Bronchial epithelial cell (primary cell): ENCODE results near the gene TST. TPM values are rescaled to one million over a fixed set of nuclear protein-coding genes. Genes with fewer than 3 reads are reported as not detected.

Experiments
- DNase-seq: peaks from one replicate; pipeline ENCODE4 v3.0.0-alpha.2; 2010; ENCODE audit warnings: low read depth
- FAIRE-seq: peaks from 2 replicates; lab custom pipeline; 2011; peaks lifted over from hg19 to GRCh38; lab: Jason Lieb, UNC
- H3K27me3 ChIP-seq: 2 replicates; pipeline ENCODE4 v1.5.1; 2011; ENCODE audit warnings: low read length; ENCODE audit not compliant: control insufficient read depth, insufficient read depth
- H3K36me3 ChIP-seq: 2 replicates; pipeline ENCODE4 v1.5.1; 2011; ENCODE audit warnings: low read length; ENCODE audit not compliant: control insufficient read depth, insufficient read depth
- H3K4me3 ChIP-seq: 2 replicates; pipeline ENCODE4 v1.5.1; 2011; ENCODE audit warnings: mild to moderate bottlenecking, low read depth, low read length, control low read depth
- total RNA-seq: library from RNA; depleted of rRNA; stranded (reverse); fragments of >200 nt; gene quantifications from 2 replicates; pipeline ENCODE4 v1.2.1, GENCODE V29; 2014
- TF ChIP-seq, protein P1 (sequence below): IDR thresholded peaks from 2 replicates; pipeline ENCODE4 v1.5.1; 2011; ENCODE audit warnings: mild to moderate bottlenecking, moderate library complexity, low read length, control low read depth, inconsistent platforms; ENCODE audit not compliant: insufficient read depth, severe bottlenecking

The TST gene
- total RNA-seq, 1 donor from 2014 or later, result 45.8 TPM

DNA sequence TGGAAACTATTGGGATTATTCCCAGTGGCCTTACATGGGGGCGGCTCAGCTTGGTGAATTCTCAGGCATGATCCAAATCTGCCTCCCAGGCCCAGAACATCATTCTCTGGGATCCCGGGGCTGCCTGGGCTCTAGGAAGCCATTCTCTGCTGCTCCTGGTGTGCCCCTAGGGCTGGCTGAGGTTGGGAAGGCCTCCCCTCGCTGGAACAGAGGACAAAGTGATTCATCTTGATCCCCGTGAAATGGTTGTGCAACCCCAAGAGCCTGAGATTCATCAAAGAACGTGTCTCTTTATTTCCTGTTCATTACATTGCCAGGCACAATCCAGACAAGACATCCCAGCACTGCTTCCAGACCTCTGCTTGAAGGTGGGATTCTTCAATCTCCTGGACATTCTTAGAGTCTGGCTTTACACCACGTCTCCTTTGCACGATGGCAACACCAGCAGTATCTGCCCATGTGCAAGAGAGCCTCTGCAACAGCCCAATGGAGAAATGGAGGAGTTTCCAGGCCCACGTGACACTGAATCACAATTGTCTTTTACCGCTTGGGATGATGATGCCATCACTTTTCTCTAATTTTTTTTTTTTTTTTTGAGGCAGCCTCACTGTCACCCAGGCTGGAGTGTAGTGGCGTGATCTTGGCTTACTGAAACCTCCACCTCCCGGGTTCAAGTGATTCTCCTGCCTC is 52.3 kb downstream of the TST start:
- FAIRE-seq (no peak), DNase-seq (peak; percentile 27)
- TF ChIP-seq, protein P1, sequence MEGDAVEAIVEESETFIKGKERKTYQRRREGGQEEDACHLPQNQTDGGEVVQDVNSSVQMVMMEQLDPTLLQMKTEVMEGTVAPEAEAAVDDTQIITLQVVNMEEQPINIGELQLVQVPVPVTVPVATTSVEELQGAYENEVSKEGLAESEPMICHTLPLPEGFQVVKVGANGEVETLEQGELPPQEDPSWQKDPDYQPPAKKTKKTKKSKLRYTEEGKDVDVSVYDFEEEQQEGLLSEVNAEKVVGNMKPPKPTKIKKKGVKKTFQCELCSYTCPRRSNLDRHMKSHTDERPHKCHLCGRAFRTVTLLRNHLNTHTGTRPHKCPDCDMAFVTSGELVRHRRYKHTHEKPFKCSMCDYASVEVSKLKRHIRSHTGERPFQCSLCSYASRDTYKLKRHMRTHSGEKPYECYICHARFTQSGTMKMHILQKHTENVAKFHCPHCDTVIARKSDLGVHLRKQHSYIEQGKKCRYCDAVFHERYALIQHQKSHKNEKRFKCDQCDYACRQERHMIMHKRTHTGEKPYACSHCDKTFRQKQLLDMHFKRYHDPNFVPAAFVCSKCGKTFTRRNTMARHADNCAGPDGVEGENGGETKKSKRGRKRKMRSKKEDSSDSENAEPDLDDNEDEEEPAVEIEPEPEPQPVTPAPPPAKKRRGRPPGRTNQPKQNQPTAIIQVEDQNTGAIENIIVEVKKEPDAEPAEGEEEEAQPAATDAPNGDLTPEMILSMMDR, result no peak
- H3K36me3 ChIP-seq, result no peaks in the 10 kb centered on the region
- H3K4me3 ChIP-seq, result no peak overlapping the region
- no peaks in the 10 kb centered on the region for H3K27me3 ChIP-seq

DNA sequence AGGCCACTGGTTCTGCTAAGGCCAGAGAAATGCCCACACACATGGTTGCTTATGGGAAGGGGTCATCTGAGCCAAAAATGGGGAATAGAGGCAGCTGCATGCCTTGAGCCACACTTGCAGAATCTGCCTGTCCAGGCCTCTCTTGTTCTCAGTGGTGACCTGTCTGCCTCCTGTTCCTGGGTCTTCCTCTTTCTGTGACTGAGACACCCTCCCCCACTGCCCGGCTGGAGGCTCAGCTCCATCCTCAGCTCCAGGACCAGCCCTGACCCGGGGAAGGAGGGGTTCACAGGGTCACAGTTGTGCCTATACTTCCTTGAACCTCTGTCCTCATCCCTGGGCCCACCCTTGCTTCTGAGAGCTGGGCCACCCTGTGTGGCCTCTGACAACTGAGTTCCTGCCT is 53.6 kb downstream of the TST start:
- TF ChIP-seq, protein P1, result no peak
- no peaks in the 10 kb centered on the region for H3K27me3 ChIP-seq
- DNase-seq (no peak), FAIRE-seq (no peak)
- no peak overlapping the region for H3K4me3 ChIP-seq
- no peaks in the 10 kb centered on the region for H3K36me3 ChIP-seq

DNA sequence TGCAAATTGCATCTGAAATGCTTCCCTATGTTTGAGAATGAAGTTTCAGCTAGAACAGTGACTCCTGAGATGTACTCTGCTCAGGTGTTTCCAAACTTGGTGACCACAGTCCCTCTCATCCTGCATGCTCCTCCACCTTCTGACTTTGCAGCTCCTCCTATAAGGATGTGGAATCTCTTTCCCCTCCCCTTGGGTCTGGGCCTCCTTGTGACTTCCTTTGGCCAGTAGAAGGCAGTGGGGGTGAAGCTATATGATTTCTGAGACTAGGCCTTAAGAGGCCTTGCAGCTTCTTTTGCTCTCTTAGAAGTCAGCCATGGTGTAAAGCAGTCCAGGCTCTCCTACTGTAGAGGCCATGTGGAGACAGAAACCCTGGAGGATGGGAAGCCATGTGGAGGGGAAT is 55.1 kb downstream of the TST start:
- TF ChIP-seq, protein P1, result no peak
- Histone ChIP-seq H3K4me3 (no peak overlapping the region), H3K27me3 (no peaks in the 10 kb centered on the region), H3K36me3 (no peaks in the 10 kb centered on the region)
- FAIRE-seq, result no peak
- no peak for DNase-seq

DNA sequence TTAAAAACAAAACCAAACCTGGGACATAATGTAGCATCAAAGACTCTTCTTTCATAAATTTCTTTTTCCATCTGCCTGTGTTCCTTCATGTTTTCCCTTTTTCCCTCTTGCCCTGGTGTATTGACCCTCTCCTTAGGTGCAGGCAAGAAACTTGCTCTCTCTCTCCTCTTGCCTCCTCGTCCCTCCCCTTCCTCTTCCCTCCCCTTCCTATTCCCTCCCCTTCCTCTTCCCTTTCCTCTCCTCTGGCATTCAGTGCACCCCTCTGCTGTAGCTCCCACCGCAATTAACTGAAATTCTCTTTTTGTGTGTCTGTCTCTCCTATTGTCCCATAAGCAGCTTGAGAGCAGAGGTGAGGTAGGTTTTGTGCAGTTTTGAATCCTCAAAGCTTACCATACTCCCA is 55.9 kb downstream of the TST start:
- no peak for DNase-seq
- Histone ChIP-seq H3K27me3 (no peaks in the 10 kb centered on the region), H3K36me3 (no peaks in the 10 kb centered on the region), H3K4me3 (no peak overlapping the region)
- no peak for FAIRE-seq
- TF ChIP-seq, protein P1, result no peak

DNA sequence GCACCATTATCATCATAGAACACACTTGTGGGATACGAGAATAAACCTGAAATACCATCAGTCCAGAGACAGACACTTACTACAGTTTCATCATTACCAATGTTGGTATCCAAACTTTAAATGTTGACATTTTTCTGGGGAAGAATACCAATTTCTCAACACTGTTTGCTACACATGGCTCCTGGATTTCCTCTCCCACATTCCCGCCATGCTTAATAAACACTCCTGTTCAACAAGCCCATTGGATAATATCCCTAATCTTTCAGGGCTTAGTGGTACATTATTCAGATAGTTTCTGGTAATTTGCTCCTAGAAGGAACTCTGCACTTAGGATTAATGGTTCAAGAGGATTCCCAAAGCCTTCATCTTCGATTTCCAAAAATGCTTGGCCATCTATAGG is 57.6 kb downstream of the TST start:
- TF ChIP-seq, protein P1, result no peak
- FAIRE-seq, result no peak
- no peak overlapping the region for H3K4me3 ChIP-seq

More for the DNA sequence above, 57.6 kb downstream of the TST start:
- no peak for DNase-seq
- H3K27me3 ChIP-seq, result no peaks in the 10 kb centered on the region
- no peaks in the 10 kb centered on the region for H3K36me3 ChIP-seq

Other genes starting within 250 kb of the TST start
- 10.8 and 15.5 TPM in 2 replicates for gene IFT27, start 243.3 kb downstream of the TST start, total RNA-seq
- gene PVALB, start 202.4 kb downstream of the TST start, total RNA-seq, result not detected in 2 replicates
- gene NCF4, start 158.4 kb downstream of the TST start, total RNA-seq, result not detected in 2 replicates
- gene CSF2RB, start 105.8 kb downstream of the TST start, total RNA-seq, result under 0.01 TPM in 1 of 2 replicates, not detected in the other
- gene MPST, start 295 bp upstream of the TST start, total RNA-seq, result 96.3 and 121 TPM in 2 replicates
- 7.4 and 22.3 TPM in 2 replicates for gene KCTD17, start 32.3 kb upstream of the TST start, total RNA-seq
- gene TMPRSS6, start 90.3 kb upstream of the TST start, total RNA-seq, result not detected in 2 replicates
- gene IL2RB, start 130.5 kb upstream of the TST start, total RNA-seq, result not detected in 2 replicates
- 2.9 and 4.1 TPM in 2 replicates for gene C1QTNF6, start 168.8 kb upstream of the TST start, total RNA-seq
- gene SSTR3, start 193.0 kb upstream of the TST start, total RNA-seq, result not detected in 2 replicates
- 2.6 and 6.3 TPM in 2 replicates for gene RAC2, start 224.8 kb upstream of the TST start, total RNA-seq